WTC11 (cell line): ENCODE data around the gene NOS1.

Experiments used
- E2F5 ChIP-seq: sonication (generic); formaldehyde crosslinking; IDR thresholded peaks from 2 replicates; pipeline ENCODE4 v1.8.1; 2022; ENCODE audit warnings: mild to moderate bottlenecking, moderate library complexity, missing genetic modification reagents
- KAT7 ChIP-seq: sonication (generic); formaldehyde crosslinking; IDR thresholded peaks from 2 replicates; pipeline ENCODE4 v1.8.1; 2023; ENCODE audit warnings: missing genetic modification reagents, mild to moderate bottlenecking, borderline replicate concordance
- PRRX2 ChIP-seq: fragments of 250-450 bp; sonication (Bioruptor Pico); IDR thresholded peaks from 2 replicates; pipeline ENCODE4 v1.8.0; 2021; ENCODE audit warnings: mild to moderate bottlenecking
- RELA ChIP-seq: sonication (generic); formaldehyde crosslinking; IDR thresholded peaks from 2 replicates; pipeline ENCODE4 v1.8.1; 2022; ENCODE audit warnings: missing genetic modification reagents, mild to moderate bottlenecking, borderline replicate concordance
- ZNF423 ChIP-seq: fragments of 250-450 bp; sonication (Bioruptor Pico); IDR thresholded peaks from 2 replicates; pipeline ENCODE4 v2.1.2; 2022; ENCODE audit warnings: mild to moderate bottlenecking, moderate library complexity
- TF ChIP-seq, protein P1 (sequence below): fragments of 200-600 bp; IDR thresholded peaks from 2 replicates; pipeline ENCODE4 v1.8.0; 2022; ENCODE audit warnings: antibody characterized with exemption
- TF ChIP-seq, protein P2 (sequence below): sonication (generic); formaldehyde crosslinking; IDR thresholded peaks from 2 replicates; pipeline ENCODE4 v1.8.1; 2023; ENCODE audit warnings: mild to moderate bottlenecking, missing genetic modification reagents, moderate library complexity

DNA sequence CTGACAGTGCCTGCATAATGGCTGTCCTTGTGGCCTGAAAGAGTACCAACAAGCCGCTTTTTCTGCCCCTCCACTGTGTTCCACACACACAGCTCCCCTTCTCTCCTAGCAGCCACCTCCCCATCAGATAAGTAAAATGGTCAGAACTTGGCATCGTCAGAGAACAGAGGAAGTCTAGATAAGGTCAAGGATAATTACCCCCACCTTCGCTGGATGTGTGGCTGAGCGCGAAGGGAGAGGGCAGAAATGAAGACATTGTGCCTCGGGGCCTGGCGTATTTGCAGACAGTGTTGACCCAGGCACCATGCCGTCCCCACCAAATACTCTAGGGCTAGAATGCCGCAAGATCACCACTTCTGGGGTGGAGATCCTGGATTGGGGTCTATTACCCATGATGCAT lies 201.8 kb downstream of the NOS1 start:
- TF ChIP-seq, protein P1, sequence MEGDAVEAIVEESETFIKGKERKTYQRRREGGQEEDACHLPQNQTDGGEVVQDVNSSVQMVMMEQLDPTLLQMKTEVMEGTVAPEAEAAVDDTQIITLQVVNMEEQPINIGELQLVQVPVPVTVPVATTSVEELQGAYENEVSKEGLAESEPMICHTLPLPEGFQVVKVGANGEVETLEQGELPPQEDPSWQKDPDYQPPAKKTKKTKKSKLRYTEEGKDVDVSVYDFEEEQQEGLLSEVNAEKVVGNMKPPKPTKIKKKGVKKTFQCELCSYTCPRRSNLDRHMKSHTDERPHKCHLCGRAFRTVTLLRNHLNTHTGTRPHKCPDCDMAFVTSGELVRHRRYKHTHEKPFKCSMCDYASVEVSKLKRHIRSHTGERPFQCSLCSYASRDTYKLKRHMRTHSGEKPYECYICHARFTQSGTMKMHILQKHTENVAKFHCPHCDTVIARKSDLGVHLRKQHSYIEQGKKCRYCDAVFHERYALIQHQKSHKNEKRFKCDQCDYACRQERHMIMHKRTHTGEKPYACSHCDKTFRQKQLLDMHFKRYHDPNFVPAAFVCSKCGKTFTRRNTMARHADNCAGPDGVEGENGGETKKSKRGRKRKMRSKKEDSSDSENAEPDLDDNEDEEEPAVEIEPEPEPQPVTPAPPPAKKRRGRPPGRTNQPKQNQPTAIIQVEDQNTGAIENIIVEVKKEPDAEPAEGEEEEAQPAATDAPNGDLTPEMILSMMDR: no peak
- TF ChIP-seq E2F5 (CRISPR knock-in tag) (no peak), ZNF423 (CRISPR knock-in tag) (no peak), PRRX2 (no peak), KAT7 (no peak), RELA (CRISPR knock-in tag) (no peak)
- TF ChIP-seq, protein P2, sequence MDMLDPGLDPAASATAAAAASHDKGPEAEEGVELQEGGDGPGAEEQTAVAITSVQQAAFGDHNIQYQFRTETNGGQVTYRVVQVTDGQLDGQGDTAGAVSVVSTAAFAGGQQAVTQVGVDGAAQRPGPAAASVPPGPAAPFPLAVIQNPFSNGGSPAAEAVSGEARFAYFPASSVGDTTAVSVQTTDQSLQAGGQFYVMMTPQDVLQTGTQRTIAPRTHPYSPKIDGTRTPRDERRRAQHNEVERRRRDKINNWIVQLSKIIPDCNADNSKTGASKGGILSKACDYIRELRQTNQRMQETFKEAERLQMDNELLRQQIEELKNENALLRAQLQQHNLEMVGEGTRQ: no peak
